22Rv1 (cell line): ENCODE data around the gene RSPH10B2.
"Not testable (repeated sequence)": the region's sequence is repeated elsewhere in the genome, so short reads cannot be mapped to it uniquely, and the experiment has no call there.

ENCODE experiments used
- ZFX ChIP-seq: fragments of 450-650 bp; IDR thresholded peaks from 2 replicates; pipeline ENCODE4 v1.6.1; 2017; ENCODE audit warnings: antibody characterized with exemption, borderline replicate concordance
- TF ChIP-seq, protein P1 (sequence below): fragments of 450-650 bp; IDR thresholded peaks from 2 replicates; pipeline ENCODE4 v1.5.1; 2017; ENCODE audit warnings: mild to moderate bottlenecking

DNA sequence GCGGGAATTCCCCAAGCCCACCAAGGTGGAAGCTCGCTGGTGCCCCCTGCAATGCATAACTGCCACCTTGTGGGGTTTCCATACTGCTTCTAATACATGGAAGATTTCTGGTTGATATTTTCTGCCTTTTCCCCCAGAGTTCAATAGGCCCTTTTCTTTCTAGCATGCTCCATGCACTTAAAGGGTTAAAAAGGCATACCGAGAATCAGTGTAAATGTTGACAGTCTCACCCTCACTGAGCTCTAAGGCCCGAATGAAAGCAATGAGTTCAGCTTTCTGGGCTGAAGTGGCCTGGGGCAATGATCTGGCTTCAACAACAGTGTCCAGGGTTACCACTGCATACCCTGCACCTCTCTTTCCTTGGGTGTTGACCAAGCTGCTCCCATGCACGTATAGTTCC lies 89.2 kb downstream of the RSPH10B2 start:
- TF ChIP-seq, protein P1, sequence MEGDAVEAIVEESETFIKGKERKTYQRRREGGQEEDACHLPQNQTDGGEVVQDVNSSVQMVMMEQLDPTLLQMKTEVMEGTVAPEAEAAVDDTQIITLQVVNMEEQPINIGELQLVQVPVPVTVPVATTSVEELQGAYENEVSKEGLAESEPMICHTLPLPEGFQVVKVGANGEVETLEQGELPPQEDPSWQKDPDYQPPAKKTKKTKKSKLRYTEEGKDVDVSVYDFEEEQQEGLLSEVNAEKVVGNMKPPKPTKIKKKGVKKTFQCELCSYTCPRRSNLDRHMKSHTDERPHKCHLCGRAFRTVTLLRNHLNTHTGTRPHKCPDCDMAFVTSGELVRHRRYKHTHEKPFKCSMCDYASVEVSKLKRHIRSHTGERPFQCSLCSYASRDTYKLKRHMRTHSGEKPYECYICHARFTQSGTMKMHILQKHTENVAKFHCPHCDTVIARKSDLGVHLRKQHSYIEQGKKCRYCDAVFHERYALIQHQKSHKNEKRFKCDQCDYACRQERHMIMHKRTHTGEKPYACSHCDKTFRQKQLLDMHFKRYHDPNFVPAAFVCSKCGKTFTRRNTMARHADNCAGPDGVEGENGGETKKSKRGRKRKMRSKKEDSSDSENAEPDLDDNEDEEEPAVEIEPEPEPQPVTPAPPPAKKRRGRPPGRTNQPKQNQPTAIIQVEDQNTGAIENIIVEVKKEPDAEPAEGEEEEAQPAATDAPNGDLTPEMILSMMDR = not testable (repeated sequence)
- not testable (repeated sequence) for TF ChIP-seq ZFX
